Measurements from ENCODE around the gene NFU1. TPM values are rescaled to one million over a fixed set of nuclear protein-coding genes. Genes with fewer than 3 reads are reported as not detected.

The NFU1 gene
- total and polyA plus RNA-seq, 2 of the 13 experiments (the other 11 are each of a cell fraction or from before 2014, with no cell fraction given), result 39.1 to 84.0 TPM

DNA sequence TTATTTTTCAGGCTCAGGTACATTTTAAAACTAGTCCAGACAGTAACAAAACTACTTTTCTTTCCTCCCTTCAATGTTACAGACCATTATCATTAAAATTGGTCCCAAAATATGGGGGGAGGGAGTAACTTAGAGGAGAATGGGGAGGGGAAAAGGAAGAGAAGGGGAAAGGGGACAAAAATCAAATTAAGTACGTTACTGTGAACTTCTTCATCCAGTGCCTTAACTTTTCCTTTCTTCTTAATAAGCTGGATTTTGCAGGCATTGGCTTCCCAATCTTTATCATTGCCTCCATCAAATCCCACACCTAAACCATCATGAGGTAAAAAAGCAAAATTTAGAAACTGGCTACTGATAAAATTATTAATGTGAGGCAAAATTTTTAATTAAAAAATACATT is 67.4 kb downstream of the NFU1 start:
- no peak overlapping the region for H3K4me2 ChIP-seq (ENCODE audit: low read depth, low read length)
- peaks cover 7% of the 10 kb centered on the region; the same call in 1 of the 2 replicates for H4K20me1 ChIP-seq (ENCODE audit: insufficient read depth, low read length)
- no peak overlapping the region for H3K27ac ChIP-seq (ENCODE audit: extremely low read length, insufficient read depth, low read length)
- no peak overlapping the region for H3K9ac ChIP-seq (ENCODE audit: insufficient read depth, low read depth, low read length)
- TF ChIP-seq JUNB (CRISPR knock-in tag; IDR thresholded peaks at IDR 0.05; ENCODE audit: borderline replicate concordance) (no peak), HNRNPK (IDR thresholded peaks at IDR 0.05; ENCODE audit: low read depth, low read length, poor library complexity, severe bottlenecking) (peak; percentile 93)
- H2AFZ ChIP-seq (ENCODE audit: low read length), result no peak overlapping the region
- DNase-seq (ENCODE audit: low spot score), result no peak
- ATAC-seq, result no peak
- peaks cover 15% of the 10 kb centered on the region for H3K79me2 ChIP-seq (ENCODE audit: insufficient read depth, low read length)
- ChIA-PET CTCF (ENCODE audit: low intra/inter-chr PET ratio, low total read pairs) (no interaction called here), POLR2A (no interaction called here)
- no peak for FAIRE-seq
- H3K9me3 ChIP-seq (ENCODE audit: low read length), result no peaks in the 10 kb centered on the region
- peaks cover 34 to 77% of the 10 kb centered on the region in 2 experiments for H3K36me3 ChIP-seq (replicated peaks in 1 of 2; ENCODE audit: control insufficient read depth in 1 of 2, insufficient read depth in 2 of 2, low read length in 2 of 2)
- 90% methylated on average over 1 of the region's 1 CpG for WGBS (ENCODE audit: low lambda C conversion rate)
- H3K4me1 ChIP-seq (ENCODE audit: insufficient read depth, low read length), result no peaks in the 10 kb centered on the region
- in situ Hi-C loops (cut with HindIII; ENCODE audit: extremely low pct_ligation_motif_present, low pct_unique_long_range_greater_than_20kb) (no loop called here), intact Hi-C loops (cut with micrococcal nuclease; ENCODE audit: unreplicated experiment) (loop anchor here (10.0 kb wide), 1 partner anchor 345 kb away; no protein-coding TSS in a partner anchor)
- H3K4me3 ChIP-seq (replicated peaks in 1 of 3; ENCODE audit: insufficient read depth in 1 of 3, low read depth in 2 of 3, low read length in 3 of 3), result no peak overlapping the region
- no peaks in the 10 kb centered on the region for H3K27me3 ChIP-seq (ENCODE audit: control insufficient read depth in 1 of 2, insufficient read depth in 2 of 2, low read length in 2 of 2)
- no TSS peak for BruUV-seq (replicated peaks)

GRCh38 chr2:69368588-69368987 is 68.6 kb downstream of the NFU1 start:
- in situ Hi-C loops (cut with HindIII; ENCODE audit: extremely low pct_ligation_motif_present, low pct_unique_long_range_greater_than_20kb), result no loop called here
- no peak for FAIRE-seq
- H3K79me2 ChIP-seq (ENCODE audit: insufficient read depth, low read length), result peaks cover 6% of the 10 kb centered on the region

More at GRCh38 chr2:69368588-69368987, 68.6 kb downstream of the NFU1 start:
- ChIA-PET POLR2A (no interaction called here), CTCF (ENCODE audit: low intra/inter-chr PET ratio, low total read pairs) (no interaction called here)
- H3K9ac ChIP-seq (ENCODE audit: insufficient read depth, low read depth, low read length), result no peak overlapping the region
- ATAC-seq (no peak), DNase-seq (ENCODE audit: low spot score) (no peak)
- H3K27ac ChIP-seq (ENCODE audit: extremely low read length, insufficient read depth, low read length), result no peak overlapping the region
- H4K20me1 ChIP-seq (ENCODE audit: insufficient read depth, low read length), result no peaks in the 10 kb centered on the region
- 98% methylated on average over 7 of the region's 7 CpGs for WGBS (ENCODE audit: low lambda C conversion rate)
- no peak overlapping the region for H3K4me3 ChIP-seq (replicated peaks in 1 of 3; ENCODE audit: insufficient read depth in 1 of 3, low read depth in 2 of 3, low read length in 3 of 3)
- H3K27me3 ChIP-seq (ENCODE audit: control insufficient read depth in 1 of 2, insufficient read depth in 2 of 2, low read length in 2 of 2), result no peaks in the 10 kb centered on the region
- intact Hi-C loops (cut with micrococcal nuclease; ENCODE audit: unreplicated experiment), result no loop called here
- BruUV-seq (replicated peaks), result no TSS peak
- no peak overlapping the region for H3K4me2 ChIP-seq (ENCODE audit: low read depth, low read length)
- TF ChIP-seq ZNF256 (CRISPR knock-in tag; conservative IDR thresholded peaks at IDR 0.05) (no peak), MAFK (conservative IDR thresholded peaks at IDR 0.05 in 1 of 2, IDR thresholded peaks at IDR 0.05 in 1 of 2; ENCODE audit: low read length in 2 of 2) (peak; percentile 60 to 70), MAFF (IDR thresholded peaks at IDR 0.05; ENCODE audit: low read depth, low read length) (peak; percentile 29; the same call in 1 of the 2 replicates)
- TF ChIP-seq, protein P1, sequence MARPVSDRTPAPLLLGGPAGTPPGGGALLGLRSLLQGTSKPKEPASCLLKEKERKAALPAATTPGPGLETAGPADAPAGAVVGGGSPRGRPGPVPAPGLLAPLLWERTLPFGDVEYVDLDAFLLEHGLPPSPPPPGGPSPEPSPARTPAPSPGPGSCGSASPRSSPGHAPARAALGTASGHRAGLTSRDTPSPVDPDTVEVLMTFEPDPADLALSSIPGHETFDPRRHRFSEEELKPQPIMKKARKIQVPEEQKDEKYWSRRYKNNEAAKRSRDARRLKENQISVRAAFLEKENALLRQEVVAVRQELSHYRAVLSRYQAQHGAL (CRISPR knock-in tag; IDR thresholded peaks at IDR 0.05; ENCODE audit: not compliant biosample characterization), result no peak
- H2AFZ ChIP-seq (ENCODE audit: low read length), result no peak overlapping the region
- H3K4me1 ChIP-seq (ENCODE audit: insufficient read depth, low read length), result no peaks in the 10 kb centered on the region
- H3K36me3 ChIP-seq (replicated peaks in 1 of 2; ENCODE audit: control insufficient read depth in 1 of 2, insufficient read depth in 2 of 2, low read length in 2 of 2), result peaks cover 37 to 82% of the 10 kb centered on the region in 2 experiments
- H3K9me3 ChIP-seq (ENCODE audit: low read length), result no peaks in the 10 kb centered on the region

Measured in HepG2 (cell line).